Type B pancreatic cell (in vitro differentiated cells): Measurements from ENCODE around the gene MYPN. TPM values are rescaled to one million over a fixed set of nuclear protein-coding genes. Genes with fewer than 3 reads are reported as not detected.

Experiments used
- DNase-seq: peaks from one replicate; pipeline ENCODE4 v3.0.0; 2021; ENCODE audit warnings: mixed read lengths; ENCODE audit not compliant: unreplicated experiment; ENCODE audit errors: extremely low spot score
- H3K27ac Mint-ChIP-seq: 2 replicates; pipeline ENCODE4 v1.8.0; 2021; ENCODE audit warnings: mild to moderate bottlenecking, mixed read lengths
- H3K27me3 Mint-ChIP-seq: 2 replicates; pipeline ENCODE4 v1.8.0; 2021; ENCODE audit warnings: mixed read lengths
- H3K36me3 Mint-ChIP-seq: 2 replicates; pipeline ENCODE4 v1.8.0; 2021; ENCODE audit warnings: mixed read lengths
- H3K4me1 Mint-ChIP-seq: one replicate; pipeline ENCODE4 v1.8.0; 2021; ENCODE audit warnings: mixed read lengths; ENCODE audit not compliant: unreplicated experiment
- H3K4me3 Mint-ChIP-seq: 2 replicates; pipeline ENCODE4 v1.8.0; 2021; ENCODE audit warnings: mild to moderate bottlenecking, mixed read lengths
- H3K9me3 Mint-ChIP-seq: 2 replicates; pipeline ENCODE4 v1.8.0; 2021; ENCODE audit warnings: mixed read lengths
- total RNA-seq: library from RNA; stranded (reverse); gene quantifications from 2 replicates; pipeline ENCODE4 v1.2.1, GENCODE V29; 2021; ENCODE audit warnings: low replicate concordance
- TF ChIP-seq, protein P1 (sequence below): fragments of 200-600 bp; sonication (generic); conservative IDR thresholded peaks from 2 replicates; pipeline ENCODE4 v1.5.0; 2021; ENCODE audit warnings: antibody characterized with exemption, mild to moderate bottlenecking

The MYPN gene
- total RNA-seq, 1 donor from 2014 or later = 0.14 TPM

DNA sequence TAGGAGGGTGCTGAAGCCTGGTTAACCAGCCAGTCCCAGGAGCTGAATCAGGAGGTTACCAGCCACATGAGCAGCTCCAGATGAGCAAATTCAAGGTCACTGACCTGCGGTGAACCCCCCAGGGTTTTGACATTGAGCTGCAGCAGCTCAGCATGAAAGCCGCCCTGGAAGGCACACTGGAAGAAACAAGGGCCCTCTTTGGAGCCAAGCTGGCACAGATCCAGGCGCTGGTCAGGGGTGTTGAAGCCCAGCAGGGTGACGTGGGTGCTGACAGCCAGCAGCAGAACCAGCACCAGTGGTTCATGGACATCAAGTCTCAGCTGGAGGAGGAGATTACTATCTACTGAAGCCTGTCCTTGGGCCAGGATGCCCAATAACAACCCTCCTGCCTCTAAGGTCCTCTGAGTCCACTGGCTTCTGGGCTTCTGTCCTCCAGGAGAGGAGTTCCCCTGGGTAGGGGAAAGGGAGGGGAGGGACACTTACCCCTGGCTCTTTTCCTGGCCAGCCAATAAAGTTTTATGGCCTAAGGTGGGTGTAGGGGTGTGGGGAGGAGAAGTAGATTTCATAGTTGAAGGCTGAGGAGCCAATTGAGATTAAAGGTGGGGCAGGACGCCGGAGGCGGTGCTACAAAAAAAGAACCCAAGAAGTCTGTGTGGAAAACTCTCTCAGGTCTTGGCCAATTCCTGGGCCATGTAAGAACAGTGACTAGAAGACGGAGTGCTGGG is 152.0 kb downstream of the MYPN start:
- TF ChIP-seq, protein P1, sequence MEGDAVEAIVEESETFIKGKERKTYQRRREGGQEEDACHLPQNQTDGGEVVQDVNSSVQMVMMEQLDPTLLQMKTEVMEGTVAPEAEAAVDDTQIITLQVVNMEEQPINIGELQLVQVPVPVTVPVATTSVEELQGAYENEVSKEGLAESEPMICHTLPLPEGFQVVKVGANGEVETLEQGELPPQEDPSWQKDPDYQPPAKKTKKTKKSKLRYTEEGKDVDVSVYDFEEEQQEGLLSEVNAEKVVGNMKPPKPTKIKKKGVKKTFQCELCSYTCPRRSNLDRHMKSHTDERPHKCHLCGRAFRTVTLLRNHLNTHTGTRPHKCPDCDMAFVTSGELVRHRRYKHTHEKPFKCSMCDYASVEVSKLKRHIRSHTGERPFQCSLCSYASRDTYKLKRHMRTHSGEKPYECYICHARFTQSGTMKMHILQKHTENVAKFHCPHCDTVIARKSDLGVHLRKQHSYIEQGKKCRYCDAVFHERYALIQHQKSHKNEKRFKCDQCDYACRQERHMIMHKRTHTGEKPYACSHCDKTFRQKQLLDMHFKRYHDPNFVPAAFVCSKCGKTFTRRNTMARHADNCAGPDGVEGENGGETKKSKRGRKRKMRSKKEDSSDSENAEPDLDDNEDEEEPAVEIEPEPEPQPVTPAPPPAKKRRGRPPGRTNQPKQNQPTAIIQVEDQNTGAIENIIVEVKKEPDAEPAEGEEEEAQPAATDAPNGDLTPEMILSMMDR = no peak
- no peak overlapping the region for H3K27ac Mint-ChIP-seq
- H3K4me3 Mint-ChIP-seq = no peak overlapping the region
- no peaks in the 10 kb centered on the region for H3K27me3 Mint-ChIP-seq
- H3K9me3 Mint-ChIP-seq = no peaks in the 10 kb centered on the region
- H3K36me3 Mint-ChIP-seq = no peaks in the 10 kb centered on the region
- DNase-seq = no peak
- H3K4me1 Mint-ChIP-seq = no peaks in the 10 kb centered on the region

Other genes with a start within 250 kb of the MYPN start
- 22.2 and 30.4 TPM in 2 replicates for gene SIRT1, start 224.8 kb upstream of the MYPN start, total RNA-seq
- gene HERC4, start 34.2 kb upstream of the MYPN start, total RNA-seq = 37.2 and 50.5 TPM in 2 replicates
- gene ATOH7, start 122.6 kb downstream of the MYPN start, total RNA-seq = 0.31 and 0.60 TPM in 2 replicates
- gene HNRNPH3, start 222.6 kb downstream of the MYPN start, total RNA-seq = 108 and 199 TPM in 2 replicates
- gene PBLD, start 223.4 kb downstream of the MYPN start, total RNA-seq = 6.2 and 6.9 TPM in 2 replicates